GM18517 (cell line): Measurements from ENCODE around the gene CIAO3.
"Not testable (repeated sequence)": the region's sequence is repeated elsewhere in the genome, so short reads cannot be mapped to it uniquely, and the experiment has no call there.

Source experiments
- ATAC-seq: cut with Tn5 transposase; IDR thresholded peaks from one replicate; pipeline ENCODE4 v1.9.1; 2021; ENCODE audit warnings: mild to moderate bottlenecking, moderate library complexity; ENCODE audit not compliant: unreplicated experiment

CIAO3 gene

GRCh38 chr16:776298-776697 lies 35.5 kb upstream of the CIAO3 start:
- ATAC-seq, result not testable (repeated sequence)

GRCh38 chr16:775236-775796 lies 34.5 kb upstream of the CIAO3 start:
- ATAC-seq, result no peak

GRCh38 chr16:774086-775001 lies 33.5 kb upstream of the CIAO3 start:
- no peak for ATAC-seq

GRCh38 chr16:772959-773358 lies 32.2 kb upstream of the CIAO3 start:
- no peak for ATAC-seq

GRCh38 chr16:770411-770810 lies 29.6 kb upstream of the CIAO3 start:
- ATAC-seq, result no peak

GRCh38 chr16:769934-770333 lies 29.1 kb upstream of the CIAO3 start:
- ATAC-seq, result no peak

GRCh38 chr16:769184-769784 lies 28.5 kb upstream of the CIAO3 start:
- no peak for ATAC-seq

- no peak for ATAC-seq
Observed at GRCh38 chr16:768428-768827, 27.6 kb upstream of the CIAO3 start.

GRCh38 chr16:767743-768235 lies 27.0 kb upstream of the CIAO3 start:
- ATAC-seq, result no peak

GRCh38 chr16:766820-767640 lies 26.2 kb upstream of the CIAO3 start:
- ATAC-seq, result no peak

- no peak for ATAC-seq
Observed at GRCh38 chr16:766008-766819, 25.4 kb upstream of the CIAO3 start.

GRCh38 chr16:765488-765865 lies 24.7 kb upstream of the CIAO3 start:
- no peak for ATAC-seq

- ATAC-seq, result no peak
Observed at GRCh38 chr16:764848-765487, 24.2 kb upstream of the CIAO3 start.

- no peak for ATAC-seq
Observed at GRCh38 chr16:764184-764750, 23.5 kb upstream of the CIAO3 start.

GRCh38 chr16:763369-764183 lies 22.8 kb upstream of the CIAO3 start:
- no peak for ATAC-seq

- ATAC-seq, result no peak
Observed at GRCh38 chr16:762595-763268, 21.9 kb upstream of the CIAO3 start.

GRCh38 chr16:761625-762513 lies 21.1 kb upstream of the CIAO3 start:
- no peak for ATAC-seq
